ENCODE data around the gene PHF11. TPM values are rescaled to one million over a fixed set of nuclear protein-coding genes. Genes with fewer than 3 reads are reported as not detected.

The PHF11 gene
- total and polyA plus RNA-seq, 2 of the 13 experiments (the other 11 are each of a cell fraction or from before 2014, with no cell fraction given), result 15.8 to 22.0 TPM

- TF ChIP-seq ZBTB33 (CRISPR knock-in tag; IDR thresholded peaks at IDR 0.05) (peak; percentile 91), ARID5B (CRISPR knock-in tag; IDR thresholded peaks at IDR 0.05) (no peak; the same call in 1 of the 2 replicates), TERF1 (CRISPR knock-in tag; IDR thresholded peaks at IDR 0.05) (no peak), HOMEZ (CRISPR knock-in tag; IDR thresholded peaks at IDR 0.05; ENCODE audit: low read depth) (no peak), HINFP (CRISPR knock-in tag; IDR thresholded peaks at IDR 0.05; ENCODE audit: low read depth) (no peak), ZNF205 (CRISPR knock-in tag; IDR thresholded peaks at IDR 0.05) (no peak), FOXA3 (CRISPR knock-in tag; IDR thresholded peaks at IDR 0.05) (no peak), DR1 (CRISPR knock-in tag; IDR thresholded peaks at IDR 0.05) (no peak), ZNF572 (CRISPR knock-in tag; IDR thresholded peaks at IDR 0.05) (no peak), SOX6 (IDR thresholded peaks at IDR 0.05) (no peak), SOX6 (CRISPR knock-in tag; IDR thresholded peaks at IDR 0.05) (peak; percentile 49; the same call in 1 of the 2 replicates), RXRA (CRISPR knock-in tag; IDR thresholded peaks at IDR 0.05) (peak; percentile 63), ZNF503 (CRISPR knock-in tag; IDR thresholded peaks at IDR 0.05) (no peak), TSC22D2 (CRISPR knock-in tag; IDR thresholded peaks at IDR 0.05; ENCODE audit: borderline replicate concordance) (no peak)
Measured at GRCh38 chr13:49495783-49496762, at the start of gene PHF11 (continued).

Measured in HepG2 (cell line).